HepG2 (cell line): Measurements from ENCODE around the gene ZCCHC10. TPM values are rescaled to one million over a fixed set of nuclear protein-coding genes. Genes with fewer than 3 reads are reported as not detected.

ENCODE experiments used
- AGO1 ChIP-seq: fragments of 200-400 bp; formaldehyde crosslinking; IDR thresholded peaks from 2 replicates; pipeline ENCODE4 v1.6.1; 2017; ENCODE audit warnings: mild to moderate bottlenecking, low read depth, low read length, moderate library complexity; ENCODE audit not compliant: poor library complexity, severe bottlenecking
- BORCS8-MEF2B ChIP-seq: sonication (generic); formaldehyde crosslinking; IDR thresholded peaks from 2 replicates; pipeline ENCODE4 v1.8.0; 2022; ENCODE audit warnings: mild to moderate bottlenecking, missing genetic modification reagents
- CEBPB ChIP-seq: IDR thresholded peaks from 2 replicates; pipeline ENCODE4 v1.6.1; 2011; ENCODE audit warnings: low read depth, low read length, improper control_type of control experiment, borderline replicate concordance
- ELF1 ChIP-seq: sonication (generic); formaldehyde crosslinking; IDR thresholded peaks from 2 replicates; pipeline ENCODE4 v1.4.0; 2020; ENCODE audit warnings: missing genetic modification reagents
- FOSL1 ChIP-seq: sonication (generic); formaldehyde crosslinking; IDR thresholded peaks from 2 replicates; pipeline ENCODE4 v1.9.0; 2021; ENCODE audit warnings: missing genetic modification reagents, borderline replicate concordance
- GABPA ChIP-seq, 2 experiments: IDR thresholded peaks; 2 replicates each; pipeline ENCODE4 v1.6.1; 2011 to 2016; ENCODE audit warnings: low read depth in 2 of 2, low read length in 1 of 2, missing biosample characterization in 1 of 2, missing genetic modification characterization in 1 of 2
- NR2F6 ChIP-seq, 2 experiments: IDR thresholded peaks; 2 replicates each; pipeline ENCODE4 v1.6.1; 2016; ENCODE audit warnings: antibody characterized with exemption in 1 of 2, mild to moderate bottlenecking in 1 of 2
- SRSF4 ChIP-seq: fragments of 200-400 bp; formaldehyde crosslinking; IDR thresholded peaks from one replicate; pipeline ENCODE4 v1.6.1; 2018; ENCODE audit warnings: mild to moderate bottlenecking, low read depth, low read length, moderate library complexity; ENCODE audit not compliant: poor library complexity, severe bottlenecking
- TFE3 ChIP-seq: IDR thresholded peaks from 2 replicates; pipeline ENCODE4 v1.6.1; 2016
- THAP7 ChIP-seq: sonication (generic); formaldehyde crosslinking; IDR thresholded peaks from 2 replicates; pipeline ENCODE4 v1.8.1; 2023; ENCODE audit warnings: mild to moderate bottlenecking, missing genetic modification reagents
- ZNF564 ChIP-seq: sonication (generic); formaldehyde crosslinking; IDR thresholded peaks from 2 replicates; pipeline ENCODE4 v1.8.1; 2023; ENCODE audit warnings: mild to moderate bottlenecking, missing genetic modification reagents
- ZNF574 ChIP-seq: sonication (generic); formaldehyde crosslinking; IDR thresholded peaks from 2 replicates; pipeline ENCODE4 v1.4.0; 2020; ENCODE audit warnings: missing genetic modification reagents
- ZNF775 ChIP-seq: sonication (generic); formaldehyde crosslinking; IDR thresholded peaks from 2 replicates; pipeline ENCODE4 v1.4.0; 2020; ENCODE audit warnings: missing genetic modification reagents, mild to moderate bottlenecking, moderate library complexity, borderline replicate concordance
- polyA plus RNA-seq, 8 experiments: library from polyadenylated mRNA; depleted of rRNA in 3 of 8; stranded (reverse) in 7 of 8; unstranded in 1 of 8; fragments of >200 nt; fragmentation: Illumina TruSeq in 4 of 8; extraction: Trizol in 4 of 8; gene quantifications; 2 replicates each; pipeline versions ENCODE4 v1.2.1 to v1.2.3, GENCODE V29; 2011 to 2016; ENCODE audit warnings: low read depth in 4 of 8, missing spikeins in 1 of 8, mixed read lengths in 1 of 8; ENCODE audit not compliant: insufficient read depth in 1 of 8
- total RNA-seq, 5 experiments: library from RNA; depleted of rRNA; stranded (reverse); fragments of >200 nt; fragmentation: Illumina TruSeq; extraction: Trizol; gene quantifications; 2 replicates each; pipeline ENCODE4 v1.2.3, GENCODE V29; 2016; ENCODE audit warnings: low read depth in 1 of 5
- TF ChIP-seq, protein P1 (sequence below): sonication (generic); formaldehyde crosslinking; IDR thresholded peaks from 2 replicates; pipeline ENCODE4 v1.4.0; 2020; ENCODE audit warnings: missing genetic modification reagents
- TF ChIP-seq, protein P2 (sequence below), 2 experiments: sonication (generic) in 1 of 2; formaldehyde crosslinking in 1 of 2; IDR thresholded peaks; 2 replicates each; pipeline versions ENCODE4 v1.4.0 to v1.6.1; 2016 to 2020; ENCODE audit warnings: borderline replicate concordance in 1 of 2, low read depth in 1 of 2, mild to moderate bottlenecking in 1 of 2, missing genetic modification reagents in 1 of 2

ZCCHC10 gene
- total and polyA plus RNA-seq, 2 of the 13 experiments (the other 11 are each of a cell fraction or from before 2014, with no cell fraction given): 40.7 to 48.2 TPM

DNA sequence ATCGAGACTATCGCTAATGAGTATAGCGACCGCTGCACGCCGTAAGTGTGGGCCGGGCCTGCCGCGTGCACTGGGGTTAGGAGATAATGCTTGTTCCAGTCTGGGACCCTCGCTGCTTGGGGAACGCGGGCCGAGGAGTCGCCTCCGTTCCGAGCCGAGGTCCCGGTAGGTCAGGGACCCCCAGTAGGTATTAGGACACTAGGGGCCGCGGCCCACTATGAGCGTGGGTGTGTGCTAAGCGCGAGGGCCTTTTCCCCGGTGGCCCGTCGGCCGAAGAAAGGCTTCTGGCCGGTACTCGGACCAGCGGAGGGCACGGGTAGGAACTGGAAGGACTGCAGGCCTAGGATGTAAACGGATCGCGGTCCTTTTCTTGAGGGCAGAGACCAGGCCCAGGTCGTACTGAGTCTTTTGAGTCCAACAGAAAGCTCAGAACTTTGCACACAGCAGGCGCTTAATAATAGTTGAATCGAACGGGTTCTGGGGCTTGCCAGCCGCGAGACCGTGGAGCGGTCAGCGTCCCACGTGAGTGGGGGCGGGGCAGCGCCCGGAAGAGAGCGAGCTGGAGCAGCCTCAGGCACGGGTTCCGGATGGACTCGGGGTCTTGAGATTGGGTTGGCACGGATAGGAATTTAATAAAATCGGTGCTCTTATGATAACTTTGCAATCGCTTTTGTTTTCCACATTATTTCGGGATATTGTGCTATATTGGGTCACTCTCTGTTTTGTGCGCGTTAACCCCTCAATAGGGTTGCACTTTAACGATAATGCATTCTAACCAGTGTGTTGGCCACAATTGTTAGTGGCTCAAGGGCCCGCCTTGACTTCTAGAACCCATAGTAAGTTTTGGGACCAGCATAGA is 26.2 kb upstream of the ZCCHC10 start (continued):
- TF ChIP-seq, protein P1, sequence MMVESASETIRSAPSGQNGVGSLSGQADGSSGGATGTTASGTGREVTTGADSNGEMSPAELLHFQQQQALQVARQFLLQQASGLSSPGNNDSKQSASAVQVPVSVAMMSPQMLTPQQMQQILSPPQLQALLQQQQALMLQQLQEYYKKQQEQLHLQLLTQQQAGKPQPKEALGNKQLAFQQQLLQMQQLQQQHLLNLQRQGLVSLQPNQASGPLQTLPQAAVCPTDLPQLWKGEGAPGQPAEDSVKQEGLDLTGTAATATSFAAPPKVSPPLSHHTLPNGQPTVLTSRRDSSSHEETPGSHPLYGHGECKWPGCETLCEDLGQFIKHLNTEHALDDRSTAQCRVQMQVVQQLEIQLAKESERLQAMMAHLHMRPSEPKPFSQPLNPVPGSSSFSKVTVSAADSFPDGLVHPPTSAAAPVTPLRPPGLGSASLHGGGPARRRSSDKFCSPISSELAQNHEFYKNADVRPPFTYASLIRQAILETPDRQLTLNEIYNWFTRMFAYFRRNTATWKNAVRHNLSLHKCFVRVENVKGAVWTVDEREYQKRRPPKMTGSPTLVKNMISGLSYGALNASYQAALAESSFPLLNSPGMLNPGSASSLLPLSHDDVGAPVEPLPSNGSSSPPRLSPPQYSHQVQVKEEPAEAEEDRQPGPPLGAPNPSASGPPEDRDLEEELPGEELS (CRISPR knock-in tag): no peak
- no peak for TF ChIP-seq NR2F6 (IDR thresholded peaks at IDR 0.05)
- no peak for TF ChIP-seq NR2F6 (CRISPR knock-in tag; IDR thresholded peaks at IDR 0.05)
- no peak for TF ChIP-seq SRSF4
- TF ChIP-seq, protein P2, sequence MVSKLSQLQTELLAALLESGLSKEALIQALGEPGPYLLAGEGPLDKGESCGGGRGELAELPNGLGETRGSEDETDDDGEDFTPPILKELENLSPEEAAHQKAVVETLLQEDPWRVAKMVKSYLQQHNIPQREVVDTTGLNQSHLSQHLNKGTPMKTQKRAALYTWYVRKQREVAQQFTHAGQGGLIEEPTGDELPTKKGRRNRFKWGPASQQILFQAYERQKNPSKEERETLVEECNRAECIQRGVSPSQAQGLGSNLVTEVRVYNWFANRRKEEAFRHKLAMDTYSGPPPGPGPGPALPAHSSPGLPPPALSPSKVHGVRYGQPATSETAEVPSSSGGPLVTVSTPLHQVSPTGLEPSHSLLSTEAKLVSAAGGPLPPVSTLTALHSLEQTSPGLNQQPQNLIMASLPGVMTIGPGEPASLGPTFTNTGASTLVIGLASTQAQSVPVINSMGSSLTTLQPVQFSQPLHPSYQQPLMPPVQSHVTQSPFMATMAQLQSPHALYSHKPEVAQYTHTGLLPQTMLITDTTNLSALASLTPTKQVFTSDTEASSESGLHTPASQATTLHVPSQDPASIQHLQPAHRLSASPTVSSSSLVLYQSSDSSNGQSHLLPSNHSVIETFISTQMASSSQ (IDR thresholded peaks at IDR 0.05; ENCODE audit: low read depth): no peak
- TF ChIP-seq, protein P2 (CRISPR knock-in tag; IDR thresholded peaks at IDR 0.05; ENCODE audit: borderline replicate concordance): no peak
- TF ChIP-seq TFE3 (CRISPR knock-in tag): peak; percentile 69; the same call in 1 of the 2 replicates
- TF ChIP-seq ELF1: peak; percentile 75
- TF ChIP-seq ZNF775 (CRISPR knock-in tag): no peak
- no peak; the same call in 1 of the 2 replicates for TF ChIP-seq ZNF564 (CRISPR knock-in tag)
- no peak for TF ChIP-seq THAP7 (CRISPR knock-in tag)
- TF ChIP-seq BORCS8-MEF2B: no peak; the same call in 1 of the 2 replicates
- no peak for TF ChIP-seq ZNF574 (CRISPR knock-in tag)
- TF ChIP-seq GABPA (IDR thresholded peaks at IDR 0.05; ENCODE audit: low read depth, low read length): peak; percentile 30; the same call in 1 of the 2 replicates
- peak; percentile 62 for TF ChIP-seq GABPA (CRISPR knock-in tag; IDR thresholded peaks at IDR 0.05; ENCODE audit: low read depth)
- peak; percentile 27 for TF ChIP-seq AGO1
- TF ChIP-seq FOSL1 (CRISPR knock-in tag): no peak
- TF ChIP-seq CEBPB: no peak
